HepG2 (cell line): ENCODE results near the gene SMIM45.

Experiments
- ATF2 ChIP-seq: sonication (generic); formaldehyde crosslinking; IDR thresholded peaks from 2 replicates; pipeline ENCODE4 v1.4.0; 2020; ENCODE audit warnings: missing genetic modification reagents
- BRCA1 ChIP-seq: sonication (generic); formaldehyde crosslinking; IDR thresholded peaks from 2 replicates; pipeline ENCODE4 v1.4.0; 2020; ENCODE audit warnings: missing genetic modification reagents
- CTCF ChIP-seq: sonication (generic); formaldehyde crosslinking; IDR thresholded peaks from 2 replicates; pipeline ENCODE4 v1.5.0; 2020; ENCODE audit warnings: mild to moderate bottlenecking, missing genetic modification reagents, moderate library complexity
- ESRRA ChIP-seq: sonication (generic); formaldehyde crosslinking; IDR thresholded peaks from 2 replicates; pipeline ENCODE4 v1.5.1; 2020; ENCODE audit warnings: mild to moderate bottlenecking, low read depth, missing genetic modification reagents
- GTF2F1 ChIP-seq: fragments of 150-350 bp; IDR thresholded peaks from 2 replicates; pipeline ENCODE4 v1.6.1; 2014; ENCODE audit warnings: low read length
- KDM1A ChIP-seq: IDR thresholded peaks from 2 replicates; pipeline ENCODE4 v1.6.1; 2016; ENCODE audit warnings: missing compliant biosample characterization
- SRF ChIP-seq: IDR thresholded peaks from 2 replicates; pipeline ENCODE4 v1.6.1; 2011; ENCODE audit warnings: mild to moderate bottlenecking, low read depth, low read length, moderate library complexity
- ZBTB2 ChIP-seq: sonication (generic); formaldehyde crosslinking; IDR thresholded peaks from 2 replicates; pipeline ENCODE4 v1.8.0; 2022; ENCODE audit warnings: low read depth, missing genetic modification reagents
- TF ChIP-seq, protein P1 (sequence below): sonication (generic); formaldehyde crosslinking; IDR thresholded peaks from 2 replicates; pipeline ENCODE4 v1.5.0; 2020; ENCODE audit warnings: missing genetic modification reagents, mild to moderate bottlenecking, borderline replicate concordance
- TF ChIP-seq, protein P2 (sequence below): sonication (generic); formaldehyde crosslinking; IDR thresholded peaks from 2 replicates; pipeline ENCODE4 v1.4.0; 2020; ENCODE audit warnings: mild to moderate bottlenecking, missing genetic modification reagents
- TF ChIP-seq, protein P3 (sequence below): IDR thresholded peaks from 2 replicates; pipeline ENCODE4 v1.6.1; 2012; ENCODE audit warnings: low read depth, low read length, improper control_type of control experiment

GRCh38 chr22:41935509-41935908, 16.4 kb upstream of the SMIM45 start:
- TF ChIP-seq, protein P1, sequence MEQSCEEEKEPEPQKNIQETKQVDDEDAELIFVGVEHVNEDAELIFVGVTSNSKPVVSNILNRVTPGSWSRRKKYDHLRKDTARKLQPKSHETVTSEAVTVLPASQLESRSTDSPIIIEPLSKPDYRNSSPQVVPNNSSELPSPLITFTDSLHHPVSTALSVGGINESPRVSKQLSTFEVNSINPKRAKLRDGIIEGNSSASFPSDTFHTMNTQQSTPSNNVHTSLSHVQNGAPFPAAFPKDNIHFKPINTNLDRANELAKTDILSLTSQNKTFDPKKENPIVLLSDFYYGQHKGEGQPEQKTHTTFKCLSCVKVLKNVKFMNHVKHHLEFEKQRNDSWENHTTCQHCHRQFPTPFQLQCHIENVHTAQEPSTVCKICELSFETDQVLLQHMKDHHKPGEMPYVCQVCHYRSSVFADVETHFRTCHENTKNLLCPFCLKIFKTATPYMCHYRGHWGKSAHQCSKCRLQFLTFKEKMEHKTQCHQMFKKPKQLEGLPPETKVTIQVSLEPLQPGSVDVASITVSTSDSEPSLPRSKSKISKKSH (CRISPR knock-in tag), result no peak
- no peak for TF ChIP-seq BRCA1
- TF ChIP-seq ATF2 (CRISPR knock-in tag), result no peak
- no peak for TF ChIP-seq ZBTB2 (CRISPR knock-in tag)
- TF ChIP-seq, protein P2, sequence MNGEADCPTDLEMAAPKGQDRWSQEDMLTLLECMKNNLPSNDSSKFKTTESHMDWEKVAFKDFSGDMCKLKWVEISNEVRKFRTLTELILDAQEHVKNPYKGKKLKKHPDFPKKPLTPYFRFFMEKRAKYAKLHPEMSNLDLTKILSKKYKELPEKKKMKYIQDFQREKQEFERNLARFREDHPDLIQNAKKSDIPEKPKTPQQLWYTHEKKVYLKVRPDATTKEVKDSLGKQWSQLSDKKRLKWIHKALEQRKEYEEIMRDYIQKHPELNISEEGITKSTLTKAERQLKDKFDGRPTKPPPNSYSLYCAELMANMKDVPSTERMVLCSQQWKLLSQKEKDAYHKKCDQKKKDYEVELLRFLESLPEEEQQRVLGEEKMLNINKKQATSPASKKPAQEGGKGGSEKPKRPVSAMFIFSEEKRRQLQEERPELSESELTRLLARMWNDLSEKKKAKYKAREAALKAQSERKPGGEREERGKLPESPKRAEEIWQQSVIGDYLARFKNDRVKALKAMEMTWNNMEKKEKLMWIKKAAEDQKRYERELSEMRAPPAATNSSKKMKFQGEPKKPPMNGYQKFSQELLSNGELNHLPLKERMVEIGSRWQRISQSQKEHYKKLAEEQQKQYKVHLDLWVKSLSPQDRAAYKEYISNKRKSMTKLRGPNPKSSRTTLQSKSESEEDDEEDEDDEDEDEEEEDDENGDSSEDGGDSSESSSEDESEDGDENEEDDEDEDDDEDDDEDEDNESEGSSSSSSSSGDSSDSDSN (CRISPR knock-in tag), result no peak
- no peak for TF ChIP-seq SRF
- TF ChIP-seq, protein P3, sequence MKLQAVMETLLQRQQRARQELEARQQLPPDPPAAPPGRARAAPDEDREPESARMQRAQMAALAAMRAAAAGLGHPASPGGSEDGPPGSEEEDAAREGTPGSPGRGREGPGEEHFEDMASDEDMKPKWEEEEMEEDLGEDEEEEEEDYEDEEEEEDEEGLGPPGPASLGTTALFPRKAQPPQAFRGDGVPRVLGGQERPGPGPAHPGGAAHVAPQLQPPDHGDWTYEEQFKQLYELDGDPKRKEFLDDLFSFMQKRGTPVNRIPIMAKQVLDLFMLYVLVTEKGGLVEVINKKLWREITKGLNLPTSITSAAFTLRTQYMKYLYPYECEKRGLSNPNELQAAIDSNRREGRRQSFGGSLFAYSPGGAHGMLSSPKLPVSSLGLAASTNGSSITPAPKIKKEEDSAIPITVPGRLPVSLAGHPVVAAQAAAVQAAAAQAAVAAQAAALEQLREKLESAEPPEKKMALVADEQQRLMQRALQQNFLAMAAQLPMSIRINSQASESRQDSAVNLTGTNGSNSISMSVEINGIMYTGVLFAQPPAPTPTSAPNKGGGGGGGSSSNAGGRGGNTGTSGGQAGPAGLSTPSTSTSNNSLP, result no peak
- no peak for TF ChIP-seq CTCF (CRISPR knock-in tag)
- no peak for TF ChIP-seq KDM1A (CRISPR knock-in tag)
- no peak for TF ChIP-seq GTF2F1
- TF ChIP-seq ESRRA, result no peak
